Muscle of leg (tissue), 11 donors: ENCODE data around the gene TMEM143. TPM values are rescaled to one million over a fixed set of nuclear protein-coding genes. Genes with fewer than 3 reads are reported as not detected.
A peak's percentile ranks its signal among the peaks of the same experiment; 100 is the strongest.
"Not testable (repeated sequence)": the region's sequence is repeated elsewhere in the genome, so short reads cannot be mapped to it uniquely, and the experiment has no call there.

Experiments used
- DNase-seq: peaks from one replicate; pipeline ENCODE4 v3.0.0; 2013
- H3K27ac ChIP-seq: one replicate; pipeline ENCODE4 v1.5.1; 2013; ENCODE audit warnings: mild to moderate bottlenecking, low read length, control low read depth
- H3K27me3 ChIP-seq: one replicate; pipeline ENCODE4 v1.6.1; 2013; ENCODE audit warnings: low read length; ENCODE audit not compliant: control insufficient read depth, insufficient read depth
- H3K36me3 ChIP-seq: one replicate; pipeline ENCODE4 v1.6.1; 2013; ENCODE audit warnings: low read length; ENCODE audit not compliant: control insufficient read depth, insufficient read depth
- H3K4me1 ChIP-seq: one replicate; pipeline ENCODE4 v1.6.1; 2013; ENCODE audit warnings: low read length; ENCODE audit not compliant: control insufficient read depth, insufficient read depth
- H3K4me3 ChIP-seq: one replicate; pipeline ENCODE4 v1.5.1; 2013; ENCODE audit warnings: low read length, control low read depth
- H3K9me3 ChIP-seq: replicated peaks from 2 replicates; pipeline ENCODE4 v1.6.1; 2013; ENCODE audit warnings: low read depth, low read length; ENCODE audit not compliant: control insufficient read depth
- WGBS: methylation state at CpG from one replicate; pipeline ENCODE4 v1.1.5; 2013; ENCODE audit warnings: missing lambda C conversion rate; ENCODE audit not compliant: insufficient coverage; 5-methylcytosine and 5-hydroxymethylcytosine counted together
- polyA plus RNA-seq, 8 donors: library from polyadenylated mRNA; unstranded; fragments of 120-200 nt; gene quantifications; one replicate each; pipeline versions ENCODE4 v1.2.1 to v1.2.3, GENCODE V29; 2013; ENCODE audit warnings: inconsistent platforms in 1 of 8, low replicate concordance in 1 of 8; ENCODE audit not compliant: insufficient read length in 8 of 8, insufficient read depth in 1 of 8
- total RNA-seq: library from RNA; stranded (reverse); fragments of 120-200 nt; gene quantifications from one replicate; pipeline ENCODE4 v1.2.4, GENCODE V29; 2013

Gene TMEM143
- total and polyA plus RNA-seq, 9 donors = 4.1 to 17.4 (median 14.9) TPM

DNA sequence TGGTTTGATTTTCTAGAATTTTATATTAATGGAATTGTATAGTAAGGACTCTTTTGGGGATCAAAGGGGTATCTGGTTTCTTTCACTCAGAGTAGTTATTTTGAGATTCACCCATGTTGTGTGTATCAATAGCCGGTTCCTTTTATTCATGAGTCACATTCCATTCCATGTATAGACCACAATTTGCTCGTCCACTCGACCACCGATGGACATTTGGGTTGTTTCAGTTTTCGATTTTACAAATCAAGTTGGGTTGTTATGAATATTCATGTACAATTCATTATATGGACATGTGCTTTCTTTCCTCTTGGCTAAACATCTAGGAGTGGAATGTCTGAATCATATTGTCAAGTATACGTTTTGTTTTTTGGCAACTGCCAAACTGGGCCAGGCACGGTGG lies 48.0 kb downstream of the TMEM143 start:
- Histone ChIP-seq H3K36me3 (no peaks in the 10 kb centered on the region), H3K4me1 (peaks cover 7% of the 10 kb centered on the region), H3K4me3 (no peak overlapping the region), H3K27me3 (no peaks in the 10 kb centered on the region), H3K9me3 (no peaks in the 10 kb centered on the region), H3K27ac (no peak overlapping the region)
- no CpG with 5 or more reads among the region's 7 CpGs for WGBS
- DNase-seq = no peak

DNA sequence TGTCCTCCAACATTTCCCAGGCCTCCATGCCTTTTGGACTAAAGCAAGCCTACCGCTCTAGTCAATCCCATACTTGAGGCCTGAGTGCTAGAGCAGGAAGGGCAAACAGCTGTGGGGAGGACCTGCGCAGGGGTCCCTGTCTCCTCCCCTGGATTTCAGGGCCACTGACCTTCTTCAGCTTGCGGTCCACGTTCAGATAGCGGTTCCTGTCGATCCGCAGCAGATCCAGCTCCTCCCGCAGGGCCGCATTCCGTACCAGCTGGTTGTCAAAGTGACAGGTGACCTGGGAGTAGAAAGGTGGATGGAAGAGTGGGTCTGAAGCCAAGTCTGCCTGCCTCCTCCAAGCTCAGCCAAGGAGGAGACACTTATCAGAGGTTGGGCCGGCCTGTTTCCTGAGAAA lies 52.4 kb downstream of the TMEM143 start:
- Histone ChIP-seq H3K4me3 (no peak overlapping the region), H3K27me3 (no peaks in the 10 kb centered on the region), H3K27ac (no peak overlapping the region), H3K9me3 (no peaks in the 10 kb centered on the region), H3K36me3 (no peaks in the 10 kb centered on the region), H3K4me1 (peaks cover 16% of the 10 kb centered on the region)
- no peak for DNase-seq
- 87% methylated on average over 6 of the region's 11 CpGs for WGBS

DNA sequence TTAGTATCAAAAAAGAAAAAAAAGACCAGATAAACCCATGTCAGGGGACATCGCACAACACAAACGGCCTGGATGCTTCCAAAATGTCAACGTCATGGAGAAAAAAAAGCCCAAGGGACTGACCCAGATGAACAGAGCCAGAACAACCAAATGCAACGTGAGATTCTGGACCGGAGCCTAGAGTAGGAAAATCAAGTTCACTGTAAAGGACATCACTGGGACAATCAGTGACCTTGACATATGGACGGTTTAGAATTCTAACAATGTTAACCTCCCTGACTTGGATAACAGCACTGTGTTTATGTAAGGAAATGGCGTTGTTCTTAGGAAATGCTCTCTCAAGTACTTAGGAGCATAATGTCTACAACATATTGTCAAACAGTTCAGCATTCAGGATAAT lies 53.5 kb downstream of the TMEM143 start:
- H3K27me3 ChIP-seq = no peaks in the 10 kb centered on the region
- H3K27ac ChIP-seq = peak overlapping the region; percentile 72
- no peak overlapping the region for H3K4me3 ChIP-seq
- no peaks in the 10 kb centered on the region for H3K36me3 ChIP-seq
- H3K4me1 ChIP-seq = peaks cover 16% of the 10 kb centered on the region
- DNase-seq = peak; percentile 91
- WGBS = 16% methylated on average over 3 of the region's 7 CpGs
- no peaks in the 10 kb centered on the region for H3K9me3 ChIP-seq

DNA sequence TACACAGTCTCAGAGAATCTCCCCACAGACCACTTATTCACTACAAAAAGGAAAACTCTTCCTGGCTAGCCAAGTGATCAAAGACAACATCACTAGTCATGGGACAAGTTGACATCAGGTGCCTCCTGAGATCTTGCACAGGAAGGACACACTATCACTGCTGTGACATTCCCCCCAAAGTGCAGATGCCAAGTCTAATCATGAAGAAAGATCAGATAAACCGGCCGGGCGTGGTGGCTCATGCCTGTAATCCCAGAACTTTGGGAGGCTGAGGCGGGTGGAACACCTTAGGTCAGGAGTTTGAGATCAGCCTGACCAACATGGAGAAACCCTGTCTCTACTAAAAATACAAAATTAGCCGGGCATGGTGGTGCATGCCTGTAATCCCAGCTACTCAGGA lies 54.0 kb downstream of the TMEM143 start:
- Histone ChIP-seq H3K4me1 (peaks cover 16% of the 10 kb centered on the region), H3K27ac (peak overlapping the region; percentile 72)
- DNase-seq, H3K9me3 ChIP-seq, H3K36me3 ChIP-seq, H3K27me3 ChIP-seq, H3K4me3 ChIP-seq: not testable (repeated sequence)
- 100% methylated on average over 3 of the region's 5 CpGs for WGBS

DNA sequence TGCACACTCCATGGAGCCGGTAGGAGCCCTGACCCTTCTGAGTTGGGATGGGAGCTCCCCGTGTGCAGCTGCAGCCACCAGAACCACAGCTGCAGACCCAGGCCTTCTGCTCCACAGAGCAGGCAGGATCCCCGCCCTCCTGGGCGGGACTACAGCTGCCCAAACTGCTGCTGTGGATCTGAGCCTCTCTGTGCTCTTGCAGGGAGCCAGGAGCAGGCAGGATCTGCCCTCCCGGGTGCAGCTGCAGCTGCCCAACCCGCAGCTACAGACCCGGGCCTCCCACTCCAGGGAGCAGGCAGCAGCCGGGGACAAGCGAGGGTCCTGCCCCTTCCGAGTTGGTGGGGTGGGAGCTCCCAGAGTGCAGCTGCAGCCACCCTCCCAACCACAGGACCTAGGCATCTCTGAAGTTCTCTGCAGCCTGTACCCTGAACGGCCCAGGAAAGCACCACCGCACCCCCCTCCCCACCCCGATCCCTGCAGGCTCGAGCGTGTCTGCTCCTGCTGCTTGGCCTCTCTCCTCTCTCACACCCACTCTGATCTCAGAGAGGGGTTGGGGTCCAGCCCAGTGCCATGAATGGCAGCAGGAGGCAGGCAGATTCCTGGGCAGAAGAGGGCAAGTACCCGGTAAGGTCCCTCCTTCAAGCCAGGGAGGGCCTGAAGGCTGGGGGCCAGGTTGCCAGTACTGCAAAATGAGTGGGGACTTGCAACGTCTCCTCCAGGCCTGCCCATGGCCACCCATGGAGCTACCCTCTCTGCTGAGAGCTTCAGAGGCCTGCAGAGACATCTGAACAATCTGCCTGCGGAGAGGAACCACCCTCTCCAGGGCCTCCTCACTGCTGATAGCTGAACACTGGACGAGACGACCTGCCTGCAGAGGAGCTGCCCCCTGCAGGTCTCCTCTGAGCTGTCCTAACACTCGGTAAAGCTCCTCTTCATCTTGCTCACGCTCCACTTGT lies 54.8 kb downstream of the TMEM143 start:
- Histone ChIP-seq H3K27ac (peak overlapping the region; percentile 62), H3K4me3 (no peak overlapping the region), H3K27me3 (no peaks in the 10 kb centered on the region), H3K4me1 (peaks cover 16% of the 10 kb centered on the region), H3K36me3 (no peaks in the 10 kb centered on the region), H3K9me3 (no peaks in the 10 kb centered on the region)
- peak; percentile 90 for DNase-seq
- WGBS = 22% methylated on average over 13 of the region's 22 CpGs

DNA sequence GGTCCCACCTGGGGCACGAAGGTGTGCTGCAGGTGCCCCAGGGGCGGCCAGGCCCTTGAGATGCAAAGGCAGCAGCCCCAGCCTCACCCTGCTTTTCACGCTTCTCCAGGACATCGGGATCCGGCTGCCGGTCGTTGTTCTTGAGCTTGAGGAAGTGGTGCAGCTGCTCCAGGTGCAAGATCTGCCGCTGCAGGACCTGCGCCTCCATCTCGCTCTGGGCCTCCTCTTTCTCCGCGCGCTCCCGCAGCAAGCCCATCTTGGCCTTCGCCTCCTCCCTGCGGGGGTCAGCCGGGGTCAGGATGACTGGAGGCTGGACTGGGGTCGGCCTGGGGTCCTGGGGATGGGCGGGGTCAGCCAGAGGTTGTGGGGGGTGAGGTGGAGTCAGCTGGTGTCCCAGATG lies 59.9 kb downstream of the TMEM143 start:
- Histone ChIP-seq H3K36me3 (no peaks in the 10 kb centered on the region), H3K4me3 (no peak overlapping the region), H3K27me3 (no peaks in the 10 kb centered on the region), H3K27ac (no peak overlapping the region), H3K9me3 (no peaks in the 10 kb centered on the region), H3K4me1 (peaks cover 6% of the 10 kb centered on the region)
- 73% methylated on average over 15 of the region's 19 CpGs for WGBS
- no peak for DNase-seq

DNA sequence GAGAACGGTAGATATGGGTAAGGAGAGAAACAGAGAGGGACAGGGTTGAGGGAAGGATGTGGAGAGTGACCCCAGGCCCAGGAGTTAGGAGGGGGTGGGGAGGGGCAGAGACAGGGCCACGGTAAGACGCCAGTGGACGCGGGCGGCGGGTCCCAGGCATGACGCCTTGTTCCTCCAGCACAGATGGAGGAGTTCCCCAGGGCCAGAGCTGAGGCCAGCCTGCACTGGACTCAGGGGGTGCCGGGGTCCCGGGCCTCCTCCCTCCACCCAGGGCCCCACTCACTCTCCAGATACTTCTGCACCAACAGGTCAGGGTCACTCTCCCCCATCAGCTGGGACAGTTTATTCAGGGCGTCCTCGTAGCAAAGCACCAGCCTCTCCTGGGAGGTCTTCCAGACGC lies 60.4 kb downstream of the TMEM143 start:
- Histone ChIP-seq H3K4me1 (peaks cover 1% of the 10 kb centered on the region), H3K27me3 (no peaks in the 10 kb centered on the region), H3K4me3 (no peak overlapping the region), H3K27ac (no peak overlapping the region), H3K9me3 (no peaks in the 10 kb centered on the region), H3K36me3 (no peaks in the 10 kb centered on the region)
- DNase-seq = no peak
- 73% methylated on average over 13 of the region's 13 CpGs for WGBS

DNA sequence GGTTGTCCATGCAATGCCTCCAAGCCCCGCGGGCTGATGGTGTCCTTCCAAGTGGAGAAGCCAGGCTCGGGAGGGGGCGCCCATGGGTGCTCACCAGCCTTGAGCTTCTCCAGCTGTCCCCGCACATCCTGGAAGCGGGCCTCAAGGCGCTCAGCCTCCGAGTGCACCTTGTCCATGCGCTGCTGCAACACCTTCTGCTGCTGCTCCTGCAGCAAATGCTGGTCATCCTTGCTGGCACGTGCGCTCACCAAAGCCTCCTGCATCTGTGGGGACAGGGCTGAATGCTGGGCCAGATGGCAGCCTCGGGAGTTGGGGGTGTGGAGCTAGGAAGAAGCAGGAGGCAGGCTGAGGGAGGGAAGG lies 61.2 kb downstream of the TMEM143 start:
- H3K4me3 ChIP-seq = no peak overlapping the region
- no peaks in the 10 kb centered on the region for H3K36me3 ChIP-seq
- 92% methylated on average over 12 of the region's 12 CpGs for WGBS
- no peak for DNase-seq
- H3K4me1 ChIP-seq = no peaks in the 10 kb centered on the region
- H3K27me3 ChIP-seq = no peaks in the 10 kb centered on the region
- no peak overlapping the region for H3K27ac ChIP-seq
- no peaks in the 10 kb centered on the region for H3K9me3 ChIP-seq

DNA sequence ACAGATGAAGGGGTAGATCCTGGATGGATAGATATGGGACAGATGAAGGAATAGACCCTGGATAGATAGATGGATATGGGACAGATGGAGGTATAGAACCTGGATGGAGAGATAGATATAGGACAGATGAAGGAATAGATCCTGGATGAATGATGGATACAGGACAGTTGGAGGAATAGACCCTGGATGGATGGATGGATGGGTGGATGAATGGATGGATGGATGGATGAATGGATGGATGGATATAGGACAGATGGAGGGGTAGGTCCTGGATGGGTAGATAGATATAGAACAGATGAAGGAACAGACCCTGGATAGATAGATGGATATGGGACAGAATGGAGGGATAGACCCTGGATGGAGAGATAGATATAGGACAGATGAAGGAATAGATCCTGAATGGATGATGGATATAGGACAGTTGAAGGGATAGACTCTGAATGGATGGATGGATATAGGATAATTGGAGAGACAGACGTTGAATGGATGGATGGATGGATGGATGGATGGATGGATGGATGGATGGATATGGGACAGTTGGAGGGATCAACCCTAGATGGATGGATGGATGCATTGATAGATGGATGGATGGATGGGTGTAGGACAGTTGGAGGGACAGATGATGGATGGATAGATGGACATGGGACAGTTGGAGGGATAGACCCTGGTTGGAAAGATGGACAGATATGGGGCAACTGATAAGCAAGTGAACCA lies 61.7 kb downstream of the TMEM143 start:
- Histone ChIP-seq H3K4me3 (no peak overlapping the region), H3K27ac (no peak overlapping the region), H3K9me3 (no peaks in the 10 kb centered on the region), H3K36me3 (no peaks in the 10 kb centered on the region), H3K27me3 (no peaks in the 10 kb centered on the region), H3K4me1 (no peaks in the 10 kb centered on the region)
- 86% methylated on average over 1 of the region's 1 CpG for WGBS
- no peak for DNase-seq

DNA sequence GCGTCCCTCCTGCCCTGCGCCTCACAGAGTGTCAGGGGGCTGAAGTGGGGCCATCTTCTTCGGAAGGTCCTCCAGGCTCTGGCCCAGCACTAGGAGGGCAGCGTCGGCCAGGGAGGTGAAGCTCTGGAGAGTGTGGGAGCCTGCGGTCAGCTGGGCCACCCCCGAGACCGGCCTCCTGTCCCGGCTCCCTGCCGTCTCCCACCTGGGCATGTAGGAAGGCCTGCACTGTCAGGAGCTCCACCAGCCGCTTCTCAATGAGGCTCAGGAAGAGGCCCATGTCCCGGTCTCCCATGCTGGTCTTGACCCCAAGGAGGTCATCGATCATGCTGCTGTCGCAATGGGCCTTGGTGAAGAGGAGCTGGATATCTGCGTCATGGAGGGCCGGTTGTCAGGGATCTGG lies 65.8 kb downstream of the TMEM143 start:
- WGBS = 80% methylated on average over 16 of the region's 16 CpGs
- no peaks in the 10 kb centered on the region for H3K36me3 ChIP-seq
- H3K4me3 ChIP-seq = no peak overlapping the region
- DNase-seq = no peak
- no peak overlapping the region for H3K27ac ChIP-seq
- no peaks in the 10 kb centered on the region for H3K9me3 ChIP-seq
- no peaks in the 10 kb centered on the region for H3K4me1 ChIP-seq
- no peaks in the 10 kb centered on the region for H3K27me3 ChIP-seq
